ENCODE measurements around the gene UBB. TPM values are rescaled to one million over a fixed set of nuclear protein-coding genes. Genes with fewer than 3 reads are reported as not detected.
"Not testable (repeated sequence)": the region's sequence is repeated elsewhere in the genome, so short reads cannot be mapped to it uniquely, and the experiment has no call there.

UBB gene
- total RNA-seq, 1 donor: 2,360 TPM

DNA sequence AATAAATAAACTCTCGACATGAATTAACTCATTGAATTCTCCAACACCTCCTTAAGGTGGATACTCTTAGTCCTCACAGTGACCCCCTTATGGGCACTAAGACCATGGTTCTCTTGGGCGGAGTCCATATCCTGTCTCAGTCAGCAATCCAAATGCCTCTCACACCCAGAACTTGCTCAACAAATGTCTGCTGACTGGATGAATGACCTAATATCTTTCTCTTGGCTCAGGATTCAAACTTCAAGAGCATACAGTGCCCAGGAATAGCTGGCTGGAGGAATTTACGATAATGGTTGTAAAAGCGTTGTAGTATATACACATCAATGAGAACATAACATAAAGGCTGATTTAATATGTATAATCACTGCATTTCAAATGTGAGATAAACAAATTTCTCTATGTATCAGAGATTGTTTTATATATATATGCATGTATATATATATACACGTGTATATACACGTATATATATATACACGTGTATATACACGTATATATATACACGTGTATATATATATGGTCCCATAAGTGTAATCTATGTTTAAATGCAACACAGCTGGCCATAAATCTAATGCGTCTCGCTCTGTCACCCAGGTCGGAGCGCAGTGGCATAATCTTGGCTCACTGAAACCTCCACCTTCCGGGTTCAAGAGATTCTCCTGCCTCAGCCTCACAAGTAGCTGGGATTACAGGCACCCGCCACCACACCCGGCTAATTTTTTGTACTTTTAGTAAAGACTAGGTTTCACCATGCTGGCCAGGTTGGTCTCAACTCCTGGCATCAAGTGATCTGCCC, 6.5 kb upstream of the UBB start:
- DNase-seq (ENCODE audit: low read depth in 2 of 3, low spot score in 2 of 3): no peak

- no peak for DNase-seq (ENCODE audit: low read depth in 2 of 3, low spot score in 2 of 3)
Observed at GRCh38 chr17:16377941-16378341, 3.0 kb upstream of the UBB start.

GRCh38 chr17:16378636-16379282, 2.1 kb upstream of the UBB start:
- no peak for DNase-seq (ENCODE audit: low read depth in 2 of 3, low spot score in 2 of 3)

- DNase-seq (ENCODE audit: low read depth in 2 of 3, low spot score in 2 of 3): no peak
Observed at GRCh38 chr17:16379654-16380053, 1.2 kb upstream of the UBB start.

GRCh38 chr17:16381496-16381820, 567 bp downstream of the UBB start:
- DNase-seq (ENCODE audit: low read depth in 2 of 3, low spot score in 2 of 3): no peak

- no peak for DNase-seq (ENCODE audit: low read depth in 2 of 3, low spot score in 2 of 3)
Observed at GRCh38 chr17:16383216-16383615, 2.3 kb downstream of the UBB start.

- no peak for DNase-seq (ENCODE audit: low read depth in 2 of 3, low spot score in 2 of 3)
Observed at GRCh38 chr17:16383772-16384287, 2.9 kb downstream of the UBB start.

DNA sequence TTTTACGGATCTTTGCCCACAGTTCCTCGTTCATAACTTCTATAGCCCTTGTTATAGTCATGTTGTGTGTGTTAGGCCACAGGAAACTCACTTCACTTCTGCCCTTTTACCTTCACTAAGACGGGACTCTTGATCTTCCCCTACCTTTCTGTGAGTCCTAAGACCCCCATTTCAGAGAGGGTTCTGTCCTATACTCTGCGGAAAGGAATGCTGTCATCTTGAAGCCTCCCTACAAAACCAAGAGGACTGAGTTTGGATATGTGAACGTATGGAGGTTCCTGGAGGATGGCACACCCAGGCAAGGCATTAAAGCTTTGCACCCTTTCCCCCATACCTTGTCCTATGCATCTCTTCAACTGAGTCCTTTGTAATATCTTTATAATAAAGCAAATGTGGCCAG, 3.7 kb downstream of the UBB start:
- no peak for DNase-seq (ENCODE audit: low read depth in 2 of 3, low spot score in 2 of 3)

DNA sequence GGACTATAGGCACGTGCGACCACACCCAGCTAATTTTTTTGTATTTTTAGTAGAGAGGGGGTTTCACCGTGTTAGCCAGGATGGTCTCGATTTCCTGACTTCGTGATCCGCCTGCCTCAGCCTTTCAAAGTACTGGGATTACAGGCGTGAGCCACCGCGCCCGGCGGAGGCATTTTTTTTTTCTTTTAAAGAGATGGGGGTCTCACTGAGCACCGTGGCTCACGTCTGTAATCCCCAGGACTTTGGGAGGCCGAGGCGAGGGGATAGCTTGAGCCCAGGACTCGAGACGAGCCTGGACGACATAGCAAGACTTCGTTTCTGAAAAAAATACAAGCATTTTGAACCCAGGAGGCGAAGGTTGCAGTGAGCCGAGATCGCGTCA, 5.2 kb downstream of the UBB start:
- not testable (repeated sequence) for DNase-seq (ENCODE audit: low read depth in 2 of 3, low spot score in 2 of 3)

- DNase-seq (ENCODE audit: low read depth in 2 of 3, low spot score in 2 of 3): no peak
Observed at GRCh38 chr17:16391451-16391850, 10.6 kb downstream of the UBB start.

GRCh38 chr17:16392491-16392890, 11.6 kb downstream of the UBB start:
- DNase-seq (ENCODE audit: low read depth in 2 of 3, low spot score in 2 of 3): not testable (repeated sequence)

DNA sequence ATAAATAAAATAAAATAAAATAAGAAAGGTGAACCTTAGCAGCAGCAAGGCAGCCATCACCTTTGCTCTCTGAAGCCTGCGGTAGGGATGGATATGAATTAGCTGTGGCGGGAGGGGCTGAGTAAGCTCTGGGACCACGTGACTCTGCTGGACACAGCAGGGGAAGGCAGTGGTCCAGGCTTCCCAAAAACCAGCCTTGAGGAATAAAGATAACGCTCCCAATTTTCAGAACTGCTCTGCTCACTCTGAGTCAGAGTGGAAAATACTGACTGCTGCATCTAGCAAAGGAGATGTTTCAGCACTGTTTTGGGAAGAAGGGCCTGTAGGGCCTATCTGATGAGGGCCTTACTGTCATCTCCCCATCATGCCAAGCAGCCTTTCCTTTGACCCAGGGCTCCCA, 15.0 kb downstream of the UBB start:
- DNase-seq (ENCODE audit: low read depth in 2 of 3, low spot score in 2 of 3): not testable (repeated sequence)

- peak in 1 of 3 donors; percentile 73 for DNase-seq (ENCODE audit: low read depth in 2 of 3, low spot score in 2 of 3)
Observed at GRCh38 chr17:16396693-16397092, 15.8 kb downstream of the UBB start.

DNA sequence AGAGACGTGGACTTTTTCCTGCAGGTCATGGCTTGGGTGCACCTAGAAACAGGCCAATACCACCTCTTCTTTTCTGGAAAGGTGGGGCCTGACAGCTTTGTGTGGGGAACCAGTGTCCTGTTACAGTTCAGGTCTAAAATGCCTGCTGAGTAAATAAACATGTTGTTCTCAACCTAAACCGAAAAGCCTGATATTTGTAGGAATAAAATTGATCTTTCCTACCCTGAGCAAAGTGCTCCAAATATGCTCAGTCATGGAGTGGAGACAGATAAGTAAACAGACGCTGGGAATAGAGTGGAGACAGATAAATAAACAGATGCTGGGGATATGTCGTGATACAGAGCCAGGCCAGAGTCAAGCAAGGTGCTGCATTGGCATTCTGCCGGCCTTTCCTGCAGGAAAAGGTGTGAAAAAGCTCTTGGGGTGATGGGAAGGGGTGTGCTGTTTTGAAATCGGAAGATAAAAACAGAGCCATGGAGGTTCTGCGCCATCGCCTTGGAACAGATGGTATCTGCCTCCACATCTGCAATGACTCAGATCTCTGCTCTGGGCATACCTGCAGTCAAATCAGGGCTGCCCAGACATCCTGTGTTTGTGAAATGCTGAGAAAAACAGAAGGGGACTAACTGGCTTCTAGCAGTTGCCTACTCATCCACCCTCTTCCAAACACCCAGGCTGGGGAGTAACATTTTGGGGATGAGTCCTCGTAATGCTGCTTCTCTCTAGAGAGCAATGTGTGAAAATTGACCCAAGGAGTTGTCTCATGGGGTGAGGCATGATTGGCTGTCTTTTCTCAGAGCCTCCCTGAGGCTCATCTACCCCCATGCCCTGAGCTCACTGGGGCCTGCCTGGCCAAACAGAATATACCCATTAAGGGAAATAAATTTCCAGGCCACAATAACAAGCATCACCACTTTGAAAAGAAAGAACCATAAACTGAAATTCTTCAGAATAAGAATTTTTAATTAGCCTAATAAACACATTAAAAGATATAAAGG, 17.7 kb downstream of the UBB start:
- peak in 2 of 3 donors; percentile 90 to 96 for DNase-seq (ENCODE audit: low read depth in 2 of 3, low spot score in 2 of 3)

DNA sequence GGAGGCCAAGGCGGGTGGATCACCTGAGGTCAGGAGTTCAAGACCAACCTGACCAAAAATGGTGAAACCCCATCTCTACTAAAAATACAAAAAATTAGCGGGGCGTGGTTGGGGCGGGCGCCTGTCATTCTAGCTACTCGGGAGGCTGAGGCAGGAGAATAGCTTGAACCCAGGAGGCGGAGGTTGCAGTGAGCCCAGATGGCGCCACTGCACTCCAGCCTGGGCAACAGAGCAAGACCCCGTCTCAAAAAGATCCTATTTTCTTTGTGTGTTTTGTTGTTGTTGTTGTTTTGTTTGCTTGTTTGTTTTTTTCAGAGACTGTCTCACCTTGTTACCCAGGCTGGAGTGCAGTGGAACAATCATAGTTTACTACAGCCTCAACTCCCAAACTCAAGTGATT, 23.0 kb downstream of the UBB start:
- not testable (repeated sequence) for DNase-seq (ENCODE audit: low read depth in 2 of 3, low spot score in 2 of 3)

DNA sequence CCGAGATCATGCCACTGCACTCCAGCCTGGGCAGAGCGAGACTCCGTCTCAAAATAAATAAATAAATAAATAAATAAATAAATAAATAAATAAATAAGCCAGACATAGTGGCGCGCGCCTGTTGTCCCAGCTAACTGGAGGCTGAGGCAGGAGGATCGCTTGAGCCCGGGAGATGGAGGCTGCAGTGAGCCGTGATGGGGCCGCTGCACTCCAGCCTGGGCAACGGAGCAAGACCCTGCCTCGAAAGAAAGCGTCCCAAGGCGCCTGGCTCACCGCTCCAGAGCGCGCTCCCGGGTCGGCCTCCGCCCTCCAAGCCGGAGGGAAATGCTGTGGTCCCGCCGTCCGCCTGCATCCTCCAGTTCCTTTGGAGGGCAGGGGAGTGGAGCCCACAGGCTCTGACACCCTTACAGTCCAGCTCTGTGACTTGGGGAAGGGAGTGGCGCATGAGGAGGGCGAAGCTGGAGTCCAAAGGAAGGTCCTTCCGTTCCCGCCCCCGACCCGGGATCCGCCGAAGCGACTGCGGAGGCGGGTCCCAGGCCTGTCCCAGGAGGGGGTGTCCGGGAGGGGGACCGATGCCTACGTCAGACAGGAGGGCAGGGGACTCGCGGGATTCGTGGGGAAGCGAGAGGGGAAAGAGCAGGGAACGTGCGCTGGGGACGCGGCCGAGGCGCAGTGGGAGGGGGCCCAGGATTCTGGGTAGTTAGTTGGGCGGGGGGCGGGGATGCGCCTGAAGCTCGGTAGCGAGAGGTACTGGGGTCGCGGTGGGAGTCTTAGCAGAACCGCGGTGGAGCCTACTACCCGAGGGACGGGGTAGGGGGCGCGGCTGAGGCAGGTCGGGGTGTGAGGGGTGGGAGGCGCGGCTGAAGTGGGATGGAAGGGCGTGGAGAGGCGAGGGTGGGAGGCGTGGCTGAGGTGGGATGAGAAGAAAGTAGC, 26.1 kb downstream of the UBB start:
- DNase-seq (ENCODE audit: low read depth in 2 of 3, low spot score in 2 of 3): peak in 2 of 3 donors; percentile 64 to 69

DNA sequence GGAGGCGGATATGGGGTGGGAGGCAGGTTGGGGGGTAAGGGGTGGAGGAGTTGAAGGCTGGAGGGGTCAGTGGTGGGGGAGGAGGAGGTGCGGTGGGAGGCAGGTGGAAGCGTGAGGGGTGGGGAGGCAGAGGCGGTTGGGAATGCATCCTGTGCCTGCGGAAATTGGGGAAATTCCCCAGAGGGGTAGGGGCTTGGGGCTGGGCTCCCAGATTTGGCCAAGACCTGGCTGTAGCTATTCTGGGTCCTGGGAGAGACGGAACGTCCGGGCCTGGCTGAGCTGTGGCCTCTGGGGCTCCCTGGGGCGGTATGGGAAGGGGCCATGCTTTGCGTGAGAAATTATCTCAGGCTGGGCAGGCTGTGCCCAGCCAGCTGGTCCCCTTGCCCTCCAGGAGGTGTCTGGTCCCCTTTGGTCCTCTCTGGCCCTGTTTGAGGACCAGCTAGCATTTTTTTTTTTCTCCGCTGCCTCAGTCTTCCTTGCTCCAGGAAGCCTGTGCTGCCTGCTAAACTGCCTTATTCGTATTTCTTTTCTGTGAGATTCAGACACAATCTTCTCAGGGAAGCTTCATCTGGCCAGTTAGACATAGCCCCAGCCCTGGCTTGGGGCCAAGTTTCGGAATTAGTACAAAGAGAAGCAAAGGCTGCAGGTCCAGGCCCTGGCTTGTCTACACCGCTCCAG, 27.2 kb downstream of the UBB start:
- DNase-seq (ENCODE audit: low read depth in 2 of 3, low spot score in 2 of 3): peak in 2 of 3 donors; percentile 59 to 67

DNA sequence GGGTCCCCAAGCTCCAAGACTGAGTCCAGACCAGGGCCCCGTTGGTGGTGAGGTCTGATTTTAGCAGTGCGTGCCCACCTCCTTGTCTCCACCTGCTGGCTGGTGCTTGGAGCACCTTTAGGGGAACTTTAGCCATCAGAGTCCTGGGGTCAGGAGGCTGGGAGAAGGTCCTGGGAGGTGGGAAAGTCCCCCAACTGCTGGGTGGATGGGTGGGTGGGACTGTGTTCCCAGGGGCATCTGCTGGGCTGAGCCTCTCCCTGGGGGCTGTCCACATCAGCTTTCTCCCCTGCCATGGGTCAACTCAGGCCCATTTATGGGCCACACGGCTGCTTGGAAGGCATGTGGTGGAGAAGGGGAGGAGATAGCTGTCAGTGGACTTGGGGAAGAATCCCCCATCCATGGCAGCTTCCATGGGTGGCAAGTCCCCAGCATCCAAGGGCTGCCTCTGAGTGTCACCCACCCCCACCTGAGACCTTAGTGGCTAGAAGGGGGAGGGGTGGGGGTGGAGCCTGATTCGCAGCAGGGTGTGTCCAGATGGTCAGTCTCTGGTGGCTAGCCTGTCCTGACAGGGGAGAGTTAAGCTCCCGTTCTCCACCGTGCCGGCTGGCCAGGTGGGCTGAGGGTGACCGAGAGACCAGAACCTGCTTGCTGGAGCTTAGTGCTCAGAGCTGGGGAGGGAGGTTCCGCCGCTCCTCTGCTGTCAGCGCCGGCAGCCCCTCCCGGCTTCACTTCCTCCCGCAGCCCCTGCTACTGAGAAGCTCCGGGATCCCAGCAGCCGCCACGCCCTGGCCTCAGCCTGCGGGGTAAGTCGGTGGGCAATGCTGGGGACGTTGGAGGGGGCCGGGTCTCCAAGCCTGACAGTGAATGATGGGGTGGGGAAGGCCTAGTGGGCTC, 34.4 kb downstream of the UBB start, which contains the start of gene TRPV2:
Gene TRPV2, plus strand, starts transcription at position 541 of the 894 bp plus-strand sequence. CDS start 2,098 bp downstream, outside the sequence.
- DNase-seq (ENCODE audit: low read depth in 2 of 3, low spot score in 2 of 3): peak in 2 of 3 donors; percentile 65 to 77
